ENCODE measurements around the gene POTEE.
"Not testable (repeated sequence)": the region's sequence is repeated elsewhere in the genome, so short reads cannot be mapped to it uniquely, and the experiment has no call there.

POTEE gene

DNA sequence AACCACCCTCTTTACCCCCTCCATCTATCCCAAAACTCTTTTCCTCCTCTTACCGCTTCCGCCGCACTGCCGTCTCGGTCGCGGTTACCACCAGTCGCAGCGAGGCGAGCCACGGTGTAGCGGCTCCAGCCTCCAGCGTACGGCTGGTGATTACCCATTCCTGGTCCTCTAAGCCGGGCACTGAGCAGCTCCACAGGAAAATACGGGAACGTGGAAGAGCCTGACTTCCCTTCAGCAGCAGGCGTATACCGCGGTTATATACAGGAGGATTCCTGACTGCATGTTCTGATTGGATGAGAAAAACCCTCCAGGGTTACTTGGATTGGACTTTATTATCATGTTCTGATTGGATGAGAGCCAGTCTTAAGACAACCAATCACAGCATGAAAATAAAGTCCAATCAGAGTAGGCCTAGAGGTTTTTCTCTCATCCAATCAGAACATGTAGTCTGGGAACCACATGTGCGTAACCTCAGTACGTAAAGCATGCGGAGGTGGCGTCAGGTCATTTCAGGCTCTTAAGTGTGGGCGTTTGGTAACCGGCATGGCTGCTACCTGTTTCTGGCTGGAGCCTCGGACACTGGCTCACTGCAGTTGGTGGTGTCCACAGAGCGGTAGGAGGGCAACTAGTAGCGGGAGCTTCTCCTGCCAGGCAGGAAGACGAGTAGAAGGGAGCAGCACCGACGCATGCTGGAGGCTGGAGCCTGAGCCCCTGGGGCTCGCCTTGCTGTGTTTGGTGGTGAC lies at the start of gene POTEE:
Gene POTEE, plus strand, starts transcription at position 507 of the 743 bp plus-strand sequence. CDS start 8,867 bp downstream, outside the sequence.
- DNase-seq: not testable (repeated sequence)

DNA sequence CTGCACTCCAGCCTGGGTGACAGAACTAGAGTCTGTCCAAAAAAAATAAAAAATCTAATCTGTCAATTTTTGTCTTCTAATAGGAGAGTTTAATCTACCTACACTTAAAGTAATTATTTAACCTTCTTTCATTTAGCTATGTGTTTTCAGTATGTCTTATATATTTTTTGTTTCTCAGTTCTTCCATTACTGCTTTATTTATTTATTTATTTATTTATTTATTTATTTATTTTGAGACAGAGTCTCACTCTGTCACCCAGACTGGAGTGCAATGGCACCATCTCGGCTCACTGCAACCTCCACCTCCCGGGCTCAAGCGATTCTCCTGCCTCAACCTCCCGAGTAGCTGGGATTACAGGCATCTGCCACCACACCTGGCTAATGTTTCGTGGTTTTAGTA lies 43.8 kb upstream of the POTEE start:
- not testable (repeated sequence) for DNase-seq

DNA sequence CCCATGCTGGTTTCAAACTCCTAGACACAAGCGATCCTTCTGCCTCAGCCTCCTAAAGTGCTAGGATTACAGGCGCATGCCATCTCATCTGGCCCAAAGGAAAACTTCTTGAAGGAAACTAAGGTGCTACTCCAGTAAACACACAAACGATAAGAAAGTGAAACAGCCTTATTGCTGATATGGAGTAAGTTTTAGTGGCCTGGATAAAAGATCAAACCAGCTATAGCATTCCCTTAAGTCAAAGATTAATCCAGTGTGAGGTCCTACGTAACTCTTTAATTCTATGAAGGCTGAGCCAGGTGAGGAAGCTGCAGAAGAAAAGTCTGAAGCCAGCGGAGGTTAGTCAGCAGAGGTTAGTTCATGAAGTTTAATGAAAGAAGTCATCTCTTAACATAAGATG lies 40.8 kb upstream of the POTEE start:
- DNase-seq: no peak

DNA sequence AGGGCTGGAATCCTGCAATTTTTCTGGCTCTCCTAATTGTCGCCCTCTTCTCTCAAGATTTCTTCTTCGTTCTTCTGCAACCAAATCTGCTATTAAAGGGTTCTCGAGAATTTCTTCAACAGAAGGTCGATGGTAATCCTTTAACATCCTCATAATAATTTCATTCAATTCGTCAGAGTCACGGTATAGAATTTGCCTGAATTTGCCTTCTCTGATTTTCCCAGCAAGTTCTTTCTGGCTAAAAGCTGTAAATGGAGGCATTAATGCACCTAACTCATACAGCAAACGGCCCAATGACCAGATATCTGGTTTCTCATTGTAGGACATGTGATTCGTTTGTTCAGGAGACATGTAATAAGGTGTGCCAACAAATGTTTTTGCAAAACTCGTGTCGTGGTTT lies 31.3 kb upstream of the POTEE start:
- DNase-seq: not testable (repeated sequence)

DNA sequence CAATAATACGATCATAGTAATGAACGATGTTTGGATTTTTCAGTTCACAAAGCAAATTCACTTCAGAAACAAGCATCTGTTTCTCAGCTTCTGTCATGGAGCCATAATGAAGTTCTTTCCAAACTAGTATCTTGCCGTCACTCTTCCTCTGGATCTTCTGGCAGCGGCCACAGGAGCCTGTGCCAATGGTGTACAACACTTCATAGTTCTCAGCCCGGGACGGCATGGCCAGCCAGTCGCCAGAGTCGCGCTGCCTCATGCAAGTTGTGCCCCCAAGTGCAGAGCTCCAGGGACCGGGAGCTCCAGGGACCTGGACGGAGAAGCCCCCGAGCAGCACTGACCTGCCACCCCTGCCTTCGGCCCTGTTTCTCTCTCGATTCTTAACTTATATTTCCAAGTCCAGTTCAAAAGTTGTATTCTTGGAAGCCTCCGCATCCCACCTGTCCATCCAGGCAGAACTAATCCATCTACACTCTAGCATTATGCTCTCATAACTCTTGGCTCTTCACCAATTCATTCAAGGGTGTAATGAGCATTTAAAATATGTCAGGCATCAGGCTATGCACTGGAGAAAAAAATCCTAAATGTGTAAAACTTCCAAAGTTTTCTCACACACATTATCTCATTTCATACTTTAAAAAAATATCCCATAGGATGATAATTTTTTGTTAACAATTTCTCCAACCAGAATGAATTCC lies 30.5 kb upstream of the POTEE start:
- peak; percentile 21 for DNase-seq

DNA sequence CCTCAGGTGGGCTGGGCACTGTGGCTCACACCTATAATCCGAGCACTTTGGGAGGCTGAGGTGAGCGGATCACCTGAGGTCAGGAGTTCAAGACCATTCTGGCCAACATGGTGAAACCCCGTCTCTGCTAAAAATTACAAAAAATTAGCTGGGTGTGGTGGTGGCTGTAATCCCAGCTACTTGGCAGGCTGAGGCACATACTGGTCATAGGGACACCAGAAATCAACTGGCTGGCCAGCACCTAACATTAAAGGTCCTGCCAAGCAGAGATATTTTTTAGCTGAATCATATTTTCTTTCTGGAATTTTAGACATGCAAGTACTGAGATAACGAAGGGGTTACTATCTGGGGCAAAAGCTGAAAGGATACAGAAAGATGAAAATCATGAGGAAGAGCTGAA lies 27.9 kb upstream of the POTEE start:
- DNase-seq: not testable (repeated sequence)

DNA sequence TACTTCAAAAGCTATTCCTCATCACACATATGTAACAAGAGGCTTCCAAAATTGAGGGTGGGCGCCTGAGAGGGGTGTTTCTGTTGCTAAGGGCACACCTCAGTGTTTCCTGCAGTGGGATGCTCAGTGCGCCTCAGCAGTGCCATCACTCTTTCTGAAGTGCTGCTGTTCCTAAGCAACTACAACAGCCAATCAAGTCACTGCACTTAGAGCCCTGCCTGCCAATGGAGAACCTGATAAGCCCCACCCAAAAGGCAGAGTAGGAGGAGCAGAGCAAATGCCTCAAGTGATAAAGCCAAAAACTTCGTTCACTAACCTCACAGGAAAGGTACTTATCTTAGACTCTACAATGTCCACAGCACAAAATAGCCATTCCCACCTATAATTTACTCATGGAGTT lies 15.9 kb upstream of the POTEE start:
- not testable (repeated sequence) for DNase-seq

DNA sequence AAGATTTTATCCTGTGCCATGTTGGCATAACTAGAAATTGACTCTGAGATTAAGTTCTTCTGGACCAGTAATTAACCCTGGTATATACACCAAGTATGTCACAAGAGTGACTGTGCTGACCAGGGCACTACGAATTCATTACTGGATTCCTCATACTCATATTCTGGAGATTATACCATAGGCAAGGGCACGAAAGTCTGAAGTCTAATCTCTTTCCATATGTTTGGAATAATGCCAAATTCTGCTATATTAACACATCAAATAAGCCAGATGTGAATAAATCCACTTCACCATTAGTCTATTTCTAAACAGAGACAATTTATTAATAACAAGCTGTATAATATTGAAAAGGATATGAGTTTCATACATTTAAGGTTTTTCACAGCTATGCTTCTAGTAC lies 13.2 kb upstream of the POTEE start:
- DNase-seq: not testable (repeated sequence)

DNA sequence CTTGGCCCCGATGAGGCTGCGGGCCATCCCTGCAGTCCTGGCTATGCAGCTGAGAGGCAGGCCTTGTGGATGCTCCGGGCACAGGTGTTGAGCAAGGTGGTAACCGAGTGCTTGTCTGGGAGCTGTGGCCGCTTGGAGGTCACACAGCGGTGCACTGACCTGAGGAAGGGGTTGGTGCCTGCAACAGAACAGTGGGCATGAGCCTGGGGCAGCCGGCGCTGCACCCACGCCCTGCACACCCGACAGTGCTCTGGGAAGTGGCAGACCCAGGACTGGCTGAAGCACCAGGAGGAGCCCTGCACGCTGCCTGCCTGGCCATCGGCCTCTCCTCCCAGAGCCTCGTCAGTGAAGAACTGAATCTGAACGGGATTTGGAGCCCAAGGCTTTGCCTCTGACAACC lies 8.2 kb upstream of the POTEE start:
- no peak for DNase-seq

DNA sequence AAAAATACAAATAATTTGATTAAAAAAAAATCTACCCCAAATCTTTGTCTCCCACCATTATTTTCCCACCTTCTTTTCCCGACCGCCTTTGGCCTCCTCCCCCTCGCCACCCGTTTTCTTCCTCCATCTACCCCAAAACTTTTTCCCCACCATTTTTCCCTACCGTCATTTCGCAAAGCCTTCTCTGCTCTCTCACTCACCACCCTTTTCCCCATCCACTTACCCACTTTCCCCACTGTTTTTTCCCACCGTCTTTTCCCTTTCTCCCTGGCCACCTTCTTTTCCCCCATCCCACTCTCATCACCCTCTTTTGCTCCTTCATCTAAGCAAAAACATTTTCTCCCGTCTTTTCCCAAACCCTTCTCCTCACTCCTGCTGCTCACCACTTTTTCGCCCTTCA lies 1.5 kb upstream of the POTEE start:
- not testable (repeated sequence) for DNase-seq

DNA sequence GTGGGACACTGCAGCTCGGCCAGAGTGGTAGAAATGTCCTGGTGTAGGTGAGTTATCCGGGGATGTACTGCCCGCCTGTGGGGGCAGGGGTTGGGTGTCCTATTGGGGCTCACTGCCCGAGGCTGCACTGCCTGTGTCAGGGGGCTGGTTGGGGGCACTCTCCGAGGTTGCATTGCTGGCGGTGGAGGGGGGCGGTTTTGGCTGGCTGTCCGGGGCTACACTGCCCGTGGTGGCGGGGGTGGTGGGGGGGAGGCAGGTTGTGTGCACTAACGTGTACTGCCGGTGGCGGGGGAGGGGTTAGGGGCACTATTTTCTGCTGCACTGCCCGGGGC lies 403 bp downstream of the POTEE start:
- DNase-seq: not testable (repeated sequence)

DNA sequence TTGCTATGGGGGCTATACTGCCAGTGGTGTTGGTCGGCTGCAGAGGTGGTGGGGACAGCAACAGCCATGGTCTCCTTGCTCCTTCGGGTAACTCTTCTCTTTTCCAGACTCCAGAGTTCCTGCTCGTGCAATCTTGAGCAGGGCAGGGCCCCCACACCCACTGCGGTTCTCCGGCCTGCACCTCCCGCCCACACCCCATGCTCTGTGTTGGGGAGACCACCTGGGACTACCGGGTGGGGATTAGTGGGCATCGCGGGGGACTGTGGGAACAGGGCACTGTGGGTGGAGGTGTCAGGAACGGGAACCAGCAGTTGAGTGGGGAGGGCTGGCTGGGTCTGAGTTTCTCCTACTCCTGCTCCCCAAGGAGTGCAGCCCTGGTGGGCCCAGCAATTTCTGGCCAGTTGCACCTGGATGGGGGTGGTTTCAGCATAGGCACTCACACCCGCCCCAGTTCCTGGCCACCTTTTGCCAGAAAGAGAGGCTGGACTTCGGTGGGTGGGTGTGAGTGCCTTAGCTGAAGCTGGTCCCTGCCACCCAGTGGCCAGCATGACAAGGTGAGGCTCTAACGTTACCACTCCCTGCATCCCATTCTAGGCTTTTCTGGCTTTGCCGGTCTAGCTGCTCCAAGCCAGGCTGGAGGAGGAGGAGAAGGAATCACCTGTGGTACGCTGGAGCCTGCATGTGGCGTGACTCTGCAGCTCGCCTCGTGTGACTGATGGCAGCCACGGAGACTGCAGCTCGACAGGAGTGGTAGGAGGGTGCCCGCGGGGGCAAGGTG lies 1.3 kb downstream of the POTEE start:
- DNase-seq: not testable (repeated sequence)

DNA sequence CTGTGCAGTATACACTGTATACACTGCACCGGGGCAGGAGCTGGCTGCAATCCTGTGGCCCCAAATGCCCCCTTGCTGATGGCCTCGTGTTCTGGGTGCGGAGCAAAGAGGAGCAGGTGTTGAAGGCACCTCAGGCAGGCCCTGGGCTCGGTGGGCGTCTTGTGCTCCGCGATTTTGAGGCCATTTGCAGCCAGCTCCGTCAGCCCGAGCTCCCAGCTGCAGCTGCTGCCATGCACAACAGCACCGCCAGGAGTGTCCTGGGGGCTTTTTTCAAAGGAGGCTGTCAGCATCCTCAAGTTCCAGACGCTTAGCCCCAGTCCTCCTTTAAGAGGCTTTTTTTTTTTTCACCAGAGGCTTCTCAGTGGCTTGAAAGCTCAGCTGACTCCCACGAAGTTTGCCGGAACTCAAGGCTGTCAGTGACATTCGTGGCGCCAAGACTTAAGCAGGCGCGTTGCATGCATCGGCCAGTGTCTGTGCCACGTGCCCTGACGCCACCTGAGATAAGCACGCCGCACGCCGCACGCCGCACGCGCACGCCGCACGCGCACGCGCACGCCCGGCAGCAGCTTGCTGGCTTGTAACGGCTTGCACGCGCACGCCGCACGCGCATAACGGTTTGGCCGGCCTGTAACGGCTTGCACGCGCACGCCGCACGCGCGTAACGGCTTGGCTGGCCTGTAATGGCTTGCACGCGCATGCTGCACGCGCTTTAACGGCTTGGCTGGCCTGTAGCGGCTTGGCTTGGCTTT lies 8.1 kb downstream of the POTEE start:
- not testable (repeated sequence) for DNase-seq

DNA sequence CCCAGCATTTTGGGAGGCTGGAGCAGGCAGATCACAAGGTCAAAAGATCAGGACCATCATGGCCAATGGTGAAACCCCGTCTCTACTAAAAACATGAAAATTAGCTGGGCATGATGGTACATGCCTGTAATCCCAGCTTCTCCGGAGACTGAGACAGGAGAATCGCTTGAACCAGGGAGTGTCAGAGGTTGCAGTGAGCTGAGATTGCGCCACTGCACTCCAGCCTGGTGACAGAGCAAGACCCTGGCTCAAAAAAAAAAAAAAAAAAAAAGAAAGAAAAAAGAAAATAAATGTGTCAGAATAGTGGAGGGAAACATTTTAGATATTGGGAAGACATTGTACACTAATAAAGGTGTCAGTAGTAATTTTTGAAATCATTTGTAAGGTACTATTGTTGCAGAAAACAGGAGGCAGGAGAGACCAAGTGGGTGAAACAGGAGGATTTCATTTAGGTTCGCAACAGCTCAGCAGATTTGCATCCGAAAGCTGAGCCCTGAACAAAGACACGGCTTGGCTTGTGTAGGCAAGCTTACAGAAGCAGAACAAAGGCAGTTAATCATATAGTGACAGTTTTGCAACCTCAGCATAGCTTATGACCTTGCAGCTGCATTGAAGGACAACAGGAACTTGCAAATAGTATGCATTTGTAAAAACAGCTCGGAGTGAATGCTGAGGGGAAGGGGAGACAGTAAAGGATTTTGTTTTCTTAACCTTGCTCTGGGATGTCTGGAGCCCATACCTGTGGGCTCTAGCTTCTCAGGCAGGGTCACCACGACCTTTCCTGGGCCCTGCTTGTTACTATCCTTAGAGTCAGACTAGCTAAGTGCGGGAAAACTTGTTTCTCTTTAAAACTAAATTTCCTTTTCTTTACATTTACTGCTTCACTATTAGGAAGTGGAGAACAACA lies 26.5 kb downstream of the POTEE start:
- not testable (repeated sequence) for DNase-seq
